GM06990 (cell line): ENCODE results near the gene NPHP4.
A peak's percentile ranks its signal among the peaks of the same experiment; 100 is the strongest.

Source experiments
- DNase-seq: peaks from one replicate; pipeline ENCODE4 v3.0.0-alpha.2; 2011; ENCODE audit not compliant: insufficient read length; ENCODE audit errors: extremely low read depth
- H3K27me3 ChIP-seq: replicated peaks from 2 replicates; pipeline ENCODE4 v1.6.0; 2011; ENCODE audit warnings: low read length; ENCODE audit not compliant: control insufficient read depth, insufficient read depth
- H3K36me3 ChIP-seq: 2 replicates; pipeline ENCODE4 v1.5.1; 2011; ENCODE audit warnings: low read length; ENCODE audit not compliant: control insufficient read depth, insufficient read depth
- H3K4me3 ChIP-seq: replicated peaks from 2 replicates; pipeline ENCODE4 v1.5.1; 2011; ENCODE audit warnings: low read depth, mild to moderate bottlenecking, control low read depth, low read length
- CTCF ChIP-seq: IDR thresholded peaks from 2 replicates; pipeline ENCODE4 v1.5.1; 2011; ENCODE audit warnings: low read length, control low read depth, mild to moderate bottlenecking, inconsistent platforms; ENCODE audit not compliant: insufficient read depth, poor library complexity, severe bottlenecking

Gene NPHP4

GRCh38 chr1:5991381-5992025 is 722 bp downstream of the NPHP4 start:
- DNase-seq = peak; percentile 51
- TF ChIP-seq CTCF = no peak
- Histone ChIP-seq H3K4me3 (peak overlapping the region; percentile 87), H3K36me3 (peaks cover 7% of the 10 kb centered on the region), H3K27me3 (no peaks in the 10 kb centered on the region)

GRCh38 chr1:5990913-5991312 is 1.3 kb downstream of the NPHP4 start:
- peak overlapping the region; percentile 87 for H3K4me3 ChIP-seq
- TF ChIP-seq CTCF = no peak
- no peaks in the 10 kb centered on the region for H3K27me3 ChIP-seq
- no peak for DNase-seq
- peaks cover 6% of the 10 kb centered on the region for H3K36me3 ChIP-seq

GRCh38 chr1:5989731-5990271 is 2.4 kb downstream of the NPHP4 start:
- no peak for DNase-seq
- TF ChIP-seq CTCF = no peak
- H3K27me3 ChIP-seq = no peaks in the 10 kb centered on the region
- no peak overlapping the region for H3K4me3 ChIP-seq
- peaks cover 5% of the 10 kb centered on the region for H3K36me3 ChIP-seq

DNA sequence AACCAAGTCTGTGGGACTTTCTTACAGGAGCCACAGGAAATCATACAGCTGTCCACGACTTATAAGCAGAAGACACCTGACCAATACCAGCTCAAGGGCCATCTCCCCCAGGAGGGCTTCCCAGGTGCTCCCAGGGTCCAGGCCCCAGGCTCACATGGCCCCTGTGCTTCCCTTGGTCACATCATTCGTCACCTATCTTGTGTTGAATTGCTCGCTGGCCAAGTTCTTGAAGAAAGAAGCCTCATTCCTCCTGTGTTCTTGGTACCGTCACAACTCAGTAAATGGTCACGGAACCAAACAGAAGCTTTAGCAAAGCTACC is 3.0 kb downstream of the NPHP4 start:
- no peaks in the 10 kb centered on the region for H3K27me3 ChIP-seq
- no peak for TF ChIP-seq CTCF
- DNase-seq = no peak
- no peak overlapping the region for H3K4me3 ChIP-seq
- H3K36me3 ChIP-seq = peaks cover 5% of the 10 kb centered on the region

DNA sequence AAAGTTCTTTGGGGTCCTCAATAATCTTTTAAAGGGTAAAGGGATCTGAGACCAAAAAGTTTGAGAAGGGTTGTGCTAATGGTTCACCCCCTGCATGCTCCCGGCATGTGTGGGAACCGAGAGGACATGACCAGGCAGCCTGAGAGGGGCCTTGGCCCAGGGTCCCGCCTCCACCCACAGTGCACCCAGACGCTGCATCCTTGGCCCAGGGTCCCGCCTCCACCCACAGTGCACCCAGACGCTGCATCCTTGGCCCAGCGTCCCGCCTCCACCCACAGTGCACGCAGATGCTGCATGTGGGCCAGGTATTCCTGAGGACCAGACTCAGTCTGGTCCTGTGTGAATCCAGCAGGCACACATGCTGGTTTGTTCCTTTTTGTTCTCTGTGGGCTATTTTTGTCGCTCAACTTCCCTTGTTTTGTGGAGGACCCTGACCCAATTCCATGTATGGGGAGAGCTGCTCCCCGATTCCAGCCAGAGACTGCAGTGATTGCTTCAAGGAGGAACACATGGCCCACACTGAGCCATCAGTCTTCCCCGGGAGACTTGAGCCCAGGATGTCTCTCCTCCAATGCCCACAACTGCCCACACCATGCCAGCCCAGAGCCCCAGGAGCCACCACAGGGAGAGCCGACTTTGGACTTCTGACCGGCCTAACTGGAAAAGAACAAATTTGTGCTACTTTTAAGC is 3.5 kb downstream of the NPHP4 start:
- Histone ChIP-seq H3K4me3 (no peak overlapping the region), H3K36me3 (peaks cover 5% of the 10 kb centered on the region), H3K27me3 (no peaks in the 10 kb centered on the region)
- no peak for TF ChIP-seq CTCF
- no peak for DNase-seq
